GM03348 (cell line): Measurements from ENCODE around the gene PILRB.
A peak's percentile ranks its signal among the peaks of the same experiment; 100 is the strongest.
"Not testable (repeated sequence)": the region's sequence is repeated elsewhere in the genome, so short reads cannot be mapped to it uniquely, and the experiment has no call there.

Experiments used
- DNase-seq: peaks from one replicate; pipeline ENCODE4 v3.0.0; 2012; ENCODE audit warnings: low spot score

Gene PILRB

GRCh38 chr7:100356416-100357068 lies 1.4 kb upstream of the PILRB start:
- no peak for DNase-seq

GRCh38 chr7:100357131-100357561 lies 771 bp upstream of the PILRB start:
- no peak for DNase-seq

DNA sequence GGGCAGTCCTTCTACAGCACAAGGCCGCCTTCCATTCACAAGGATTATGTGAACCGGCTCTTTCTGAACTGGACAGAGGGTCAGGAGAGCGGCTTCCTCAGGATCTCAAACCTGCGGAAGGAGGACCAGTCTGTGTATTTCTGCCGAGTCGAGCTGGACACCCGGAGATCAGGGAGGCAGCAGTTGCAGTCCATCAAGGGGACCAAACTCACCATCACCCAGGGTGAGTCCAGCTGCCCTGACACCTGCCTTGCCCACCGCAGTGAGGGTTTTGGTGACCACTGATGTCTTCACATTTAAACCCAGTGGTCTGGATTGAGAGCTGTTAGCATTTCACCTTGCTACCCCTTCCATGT lies 918 bp downstream of the PILRB start:
- no peak for DNase-seq

GRCh38 chr7:100360135-100360854 lies 2.4 kb downstream of the PILRB start:
- DNase-seq, result no peak

GRCh38 chr7:100363098-100363497 lies 5.2 kb downstream of the PILRB start:
- DNase-seq, result no peak

DNA sequence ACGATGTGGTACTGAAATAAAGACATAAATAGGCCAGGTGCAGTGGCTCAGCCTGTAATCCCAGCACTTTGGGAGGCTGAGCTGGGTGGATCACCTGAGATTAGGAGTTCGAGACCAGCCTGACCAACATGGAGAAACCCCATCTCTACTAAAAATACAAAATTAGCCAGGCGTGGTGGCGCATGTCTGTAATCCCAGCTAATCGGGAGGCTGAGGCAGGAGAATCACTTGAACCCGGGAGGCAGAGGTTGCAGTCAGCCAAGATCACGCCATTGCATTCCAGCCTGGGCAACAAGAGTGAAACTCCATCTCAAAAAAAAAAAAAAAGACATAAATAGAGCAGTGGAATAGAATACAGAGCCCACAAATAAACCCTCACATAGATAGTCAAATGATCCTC lies 5.9 kb downstream of the PILRB start:
- DNase-seq, result not testable (repeated sequence)

DNA sequence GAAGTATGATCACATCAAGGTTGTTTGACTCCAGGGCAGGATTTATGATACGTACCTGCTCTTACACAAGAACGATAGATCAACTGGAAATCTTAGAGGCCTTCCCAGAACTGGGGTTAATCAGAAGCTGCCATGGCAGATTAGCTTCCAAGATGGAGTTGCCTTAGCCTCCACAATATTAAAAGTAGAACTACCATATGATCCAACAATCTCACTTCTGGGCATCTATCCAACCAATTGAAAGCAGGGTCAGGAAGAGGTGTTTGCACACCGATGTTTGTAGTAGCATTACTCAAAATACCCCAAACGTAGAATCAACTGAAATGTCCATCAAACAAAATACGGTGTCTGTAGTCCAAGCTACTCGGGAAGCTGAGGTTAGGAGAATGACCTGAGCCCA lies 6.6 kb downstream of the PILRB start:
- no peak for DNase-seq

DNA sequence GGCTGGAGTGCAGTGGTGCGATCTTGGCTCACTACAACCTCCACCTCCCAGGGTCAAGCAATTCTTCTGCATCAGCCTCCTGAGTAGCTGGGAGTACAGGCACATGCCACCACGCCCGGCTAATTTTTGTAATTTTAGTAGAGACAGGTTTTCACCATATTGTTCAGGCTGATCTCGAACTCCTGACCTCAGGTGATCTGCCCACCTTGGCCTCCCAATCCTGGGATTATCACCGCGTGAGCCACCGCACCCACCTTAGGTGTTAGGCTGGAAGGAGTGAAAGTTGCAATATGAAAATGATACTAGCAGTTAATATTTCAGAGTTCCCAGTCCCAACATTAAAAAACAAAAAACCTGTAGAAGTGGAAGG lies 8.1 kb downstream of the PILRB start:
- DNase-seq, result not testable (repeated sequence)

DNA sequence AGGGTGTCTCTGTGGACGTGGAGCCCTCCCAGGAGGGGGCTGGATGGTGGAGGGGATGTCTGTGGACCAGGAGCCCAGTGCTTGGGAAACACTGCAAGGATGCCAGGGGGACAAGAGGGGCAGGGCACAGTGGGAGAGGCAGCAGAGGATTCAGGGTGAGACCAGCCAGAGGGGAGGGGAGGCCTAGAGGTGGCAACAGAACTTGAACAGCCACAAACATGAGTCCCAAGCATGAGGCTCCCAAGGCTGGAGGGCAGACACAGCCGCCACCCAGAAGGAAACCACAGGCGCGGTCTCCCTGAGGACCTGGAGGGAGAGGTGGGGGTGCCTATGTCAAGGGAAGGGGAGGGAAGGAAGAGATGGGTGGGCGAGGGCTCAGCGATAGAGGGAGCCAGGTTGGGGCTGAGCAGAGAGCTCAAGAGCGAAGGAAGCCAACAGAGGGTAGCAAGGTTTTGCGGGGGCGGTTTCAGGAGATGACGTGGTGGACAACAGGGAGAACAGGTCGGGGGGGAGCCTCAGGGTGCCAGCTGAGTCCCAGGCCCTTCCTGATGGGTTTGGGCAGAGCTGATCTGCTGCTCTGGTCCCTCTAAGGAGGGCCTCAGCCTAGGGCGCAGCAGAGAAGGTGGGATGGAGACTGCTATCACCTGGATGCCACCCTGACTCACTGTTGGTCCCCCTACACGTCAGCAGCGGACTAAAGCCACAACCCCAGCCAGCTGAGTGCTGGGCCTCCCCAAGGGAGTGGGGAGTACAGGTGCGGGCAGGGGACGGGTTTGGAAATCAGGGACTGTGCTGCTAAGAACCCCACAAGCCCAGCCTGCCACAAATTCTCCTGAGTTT lies 8.7 kb downstream of the PILRB start:
- DNase-seq, result no peak

DNA sequence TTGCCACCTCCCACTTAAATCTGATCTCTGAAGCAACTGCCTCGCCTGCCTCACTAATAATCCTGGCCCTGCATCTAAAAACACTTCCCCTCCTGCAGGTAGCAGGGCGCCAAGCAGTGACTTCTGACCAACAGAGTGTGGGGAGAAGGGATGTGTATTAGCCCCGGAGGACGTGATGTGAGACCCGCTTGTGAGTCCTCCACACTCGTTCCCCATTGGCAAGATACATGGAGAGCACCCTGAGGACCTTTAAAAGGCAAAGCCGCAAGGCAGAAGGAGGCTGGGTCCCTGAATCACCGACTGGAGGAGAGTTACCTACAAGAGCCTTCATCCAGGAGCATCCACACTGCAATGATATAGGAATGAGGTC lies 9.3 kb downstream of the PILRB start:
- DNase-seq, result no peak

DNA sequence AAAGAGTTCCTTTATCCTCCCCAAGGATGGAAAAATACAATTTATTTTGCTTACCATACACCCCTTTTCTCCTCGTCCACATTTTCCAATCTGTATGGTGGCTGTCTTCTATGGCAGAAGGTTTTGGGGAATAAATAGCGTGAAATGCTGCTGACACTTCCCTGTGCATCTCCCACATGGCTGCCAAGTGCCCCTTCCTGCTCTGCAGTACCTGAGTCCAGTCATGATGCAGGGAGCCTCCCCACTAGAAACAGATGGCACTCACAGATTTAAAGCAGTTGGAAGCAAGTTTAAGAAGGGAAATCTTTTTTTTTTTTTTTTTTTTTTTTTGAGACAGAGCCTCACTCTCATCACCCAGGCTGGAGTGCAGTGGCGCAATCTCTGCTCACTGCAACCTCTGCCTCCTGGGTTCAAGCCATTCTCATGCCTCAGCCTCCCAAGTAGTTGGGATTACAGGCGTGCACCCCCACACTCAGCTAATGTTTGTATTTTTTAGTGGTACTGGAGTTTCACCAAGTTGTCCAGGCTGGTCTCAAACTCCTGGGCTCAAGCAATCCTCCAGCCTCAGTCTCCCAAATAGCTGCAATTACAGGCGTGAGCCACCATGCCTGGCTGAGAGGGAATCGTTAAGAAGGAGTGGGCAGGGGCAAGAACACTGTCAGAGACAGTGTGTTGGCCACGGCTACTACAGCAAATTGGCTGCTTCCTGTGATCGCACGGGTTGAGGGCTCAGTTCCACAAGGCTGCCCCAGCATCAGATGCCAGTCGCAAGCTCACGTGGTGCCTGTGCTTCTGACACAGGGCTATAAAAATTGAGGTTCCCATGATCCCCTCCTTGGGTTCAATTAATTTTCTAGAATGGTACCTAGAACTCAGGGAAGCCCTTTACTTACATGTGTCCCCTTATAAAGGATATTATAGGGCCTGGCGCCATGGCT lies 10.0 kb downstream of the PILRB start:
- no peak for DNase-seq

DNA sequence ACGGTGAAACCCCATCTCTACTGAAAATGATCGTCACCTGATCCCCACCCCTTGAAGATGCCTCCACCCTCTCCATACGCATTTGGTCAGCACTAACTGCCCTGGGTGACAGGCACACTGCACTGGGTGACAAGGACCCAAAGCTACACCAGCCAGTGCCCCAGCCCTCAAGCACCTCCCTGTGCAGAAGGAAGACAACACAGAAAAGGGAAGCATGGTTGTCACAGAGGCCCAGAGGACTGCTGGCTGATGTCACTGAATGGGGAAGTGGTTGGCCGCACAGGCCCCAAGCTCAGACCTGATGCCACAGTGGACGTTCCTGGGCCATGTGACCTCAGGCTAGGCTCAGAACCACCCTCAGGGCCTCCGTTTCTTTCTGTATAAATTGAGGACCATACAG lies 11.2 kb downstream of the PILRB start:
- no peak for DNase-seq

- no peak for DNase-seq
Observed at GRCh38 chr7:100370303-100370702, 12.4 kb downstream of the PILRB start.

GRCh38 chr7:100370746-100371145 lies 12.8 kb downstream of the PILRB start:
- DNase-seq, result no peak

GRCh38 chr7:100371561-100372171 lies 13.7 kb downstream of the PILRB start:
- no peak for DNase-seq

DNA sequence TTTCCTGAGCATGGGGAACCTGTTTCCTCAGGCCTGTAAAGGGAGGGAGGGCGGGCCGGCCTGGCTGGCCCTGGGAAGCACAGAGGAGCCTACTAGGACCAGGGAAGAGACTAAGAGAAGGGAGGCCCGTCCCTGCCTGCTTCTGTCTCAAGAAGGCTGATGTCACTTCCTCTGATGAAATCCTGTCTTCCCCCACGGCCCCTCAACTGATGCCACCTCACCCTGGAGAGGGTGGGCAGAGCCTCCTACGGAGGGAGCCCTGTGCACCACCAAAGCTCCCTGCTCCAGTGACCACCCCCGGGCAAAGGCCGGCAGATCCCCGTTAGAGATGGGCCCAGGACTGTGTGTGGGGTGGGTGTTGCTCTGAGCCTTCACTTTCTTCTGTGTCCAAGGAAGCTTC lies 14.3 kb downstream of the PILRB start:
- DNase-seq, result peak; percentile 71

DNA sequence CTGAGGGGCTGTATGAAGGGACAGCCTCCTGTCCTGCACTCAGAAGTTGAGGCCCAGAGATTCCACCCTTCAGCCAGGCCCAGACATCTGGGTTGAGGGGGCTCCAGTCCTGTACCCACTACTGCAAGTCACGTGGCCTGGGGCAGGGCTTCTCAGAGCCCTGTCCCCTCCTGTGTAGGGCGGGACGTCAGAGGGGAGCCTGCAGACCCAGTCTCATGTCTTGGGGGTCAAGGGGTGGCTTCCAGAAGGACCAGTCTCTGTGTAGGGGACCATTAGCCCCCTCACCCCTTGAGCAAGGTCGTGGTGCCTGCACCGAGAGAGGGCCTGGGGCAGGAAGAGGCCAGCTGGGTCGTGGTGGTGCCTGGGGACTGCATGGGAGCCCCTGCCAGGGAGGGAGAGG lies 14.8 kb downstream of the PILRB start:
- DNase-seq, result no peak

DNA sequence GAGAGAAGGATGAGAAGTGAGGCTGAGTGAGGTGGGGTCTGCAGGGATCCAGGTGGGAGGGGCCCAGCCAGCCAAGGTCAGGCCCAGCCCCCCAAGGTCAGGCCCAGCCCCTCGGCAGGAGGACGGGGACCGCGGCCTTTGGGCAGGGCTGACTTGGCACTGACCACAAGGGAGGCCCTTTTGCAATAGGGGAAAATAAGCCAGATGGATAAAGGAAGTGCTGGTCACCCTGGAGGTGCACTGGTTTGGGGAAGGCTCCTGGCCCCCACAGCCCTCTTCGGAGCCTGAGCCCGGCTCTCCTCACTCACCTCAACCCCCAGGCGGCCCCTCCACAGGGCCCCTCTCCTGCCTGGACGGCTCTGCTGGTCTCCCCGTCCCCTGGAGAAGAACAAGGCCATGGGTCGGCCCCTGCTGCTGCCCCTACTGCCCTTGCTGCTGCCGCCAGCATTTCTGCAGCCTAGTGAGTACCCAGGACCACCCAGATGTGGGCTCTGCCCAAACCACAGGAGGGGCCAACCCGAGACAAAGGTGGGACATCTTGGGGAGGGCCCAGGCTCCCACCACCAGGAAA lies 15.4 kb downstream of the PILRB start, which contains the start of gene PILRA:
Gene PILRA, plus strand, starts transcription at position 227 of the 571 bp plus-strand sequence. Its CDS starts 170 bp downstream, at position 397.
- peak; percentile 58 for DNase-seq

GRCh38 chr7:100373870-100374598 lies 16.1 kb downstream of the PILRB start:
- not testable (repeated sequence) for DNase-seq

DNA sequence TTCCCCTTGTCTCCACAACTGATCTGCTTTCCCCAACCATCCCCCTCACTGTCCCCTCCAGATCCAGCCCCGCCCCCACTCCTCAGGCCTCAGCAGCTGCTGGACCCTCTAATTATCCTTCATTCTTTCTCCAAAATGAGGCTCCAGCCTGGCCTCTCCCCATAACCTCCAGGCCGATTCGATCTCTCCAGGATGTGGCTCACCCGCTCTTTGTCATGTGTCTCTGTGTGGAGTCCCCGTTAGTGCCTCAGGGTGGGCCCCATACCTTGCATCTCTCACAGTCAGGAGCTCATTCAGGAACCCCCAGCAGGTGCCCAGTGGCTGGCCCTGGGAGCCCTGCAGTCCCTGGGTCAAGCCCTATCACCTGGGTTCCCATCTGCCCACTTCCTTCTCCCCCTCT lies 16.7 kb downstream of the PILRB start:
- DNase-seq, result no peak
